Measurements from ENCODE around the gene PPFIA3.

GRCh38 chr19:49106648-49107135 lies 12.7 kb upstream of the PPFIA3 start:
- TF ChIP-seq ZNF274 (IDR thresholded peaks at IDR 0.05; ENCODE audit: borderline replicate concordance, extremely low read depth, low read length), result no peak
- peak; percentile 76 to 98 (median 97) for TF ChIP-seq CTCF (IDR thresholded peaks at IDR 0.05; ENCODE audit: control extremely low read depth in 1 of 3, insufficient read depth in 1 of 3, low read depth in 1 of 3, low read length in 3 of 3)
- no peak for TF ChIP-seq TAF1 (IDR thresholded peaks at IDR 0.05; ENCODE audit: low read depth, low read length)
- TF ChIP-seq RFX5 (IDR thresholded peaks at IDR 0.05; ENCODE audit: borderline replicate concordance, low read depth, low read length), result no peak
- no peak for TF ChIP-seq SIN3A (conservative IDR thresholded peaks at IDR 0.05 in 1 of 2, IDR thresholded peaks at IDR 0.05 in 1 of 2; ENCODE audit: low read depth in 1 of 2, low read length in 2 of 2)
- TF ChIP-seq POLR2AphosphoS5 (IDR thresholded peaks at IDR 0.05; ENCODE audit: low read depth, low read length), result no peak
- TF ChIP-seq YY1 (IDR thresholded peaks at IDR 0.05; ENCODE audit: low read depth, low read length), result no peak
- TF ChIP-seq TCF12 (IDR thresholded peaks at IDR 0.05; ENCODE audit: low read depth, low read length), result no peak

Data from H1 (cell line).